Measurements from ENCODE around the gene HCAR2.
"Not testable (repeated sequence)": the region's sequence is repeated elsewhere in the genome, so short reads cannot be mapped to it uniquely, and the experiment has no call there.

HCAR2 gene

GRCh38 chr12:122681814-122682213 lies 21.3 kb downstream of the HCAR2 start:
- DNase-seq (ENCODE audit: extremely low spot score): no peak
- ChIA-PET CTCF (interaction anchor here (1.0 to 1.5 kb wide), 3 partner anchors 8 to 71 kb away, joined by 4 read pairs; partner anchors contain the start of gene DENR), POLR2A (no interaction called here)
- no peak for TF ChIP-seq CTCF (IDR thresholded peaks at IDR 0.05; ENCODE audit: control extremely low read depth, extremely low read depth, low read depth, missing control alignments)

GRCh38 chr12:122680989-122681388 lies 22.2 kb downstream of the HCAR2 start:
- POLR2A ChIA-PET: not testable (repeated sequence)

GRCh38 chr12:122676781-122677180 lies 26.4 kb downstream of the HCAR2 start:
- DNase-seq (ENCODE audit: extremely low spot score); POLR2A ChIA-PET: not testable (repeated sequence)
- CTCF ChIA-PET: interaction anchor here (1.2 kb wide), 1 partner anchor 39 kb away, joined by 3 read pairs; no protein-coding TSS in a partner anchor

More at GRCh38 chr12:122680989-122681388, 22.2 kb downstream of the HCAR2 start:
- CTCF ChIA-PET: interaction anchor here (1.3 to 1.5 kb wide), 2 partner anchors 9 to 72 kb away, joined by 4 read pairs; partner anchors contain the start of gene DENR
- not testable (repeated sequence) for DNase-seq (ENCODE audit: extremely low spot score)

- CTCF ChIA-PET: interaction anchor here (1.1 kb wide), 1 partner anchor 15 kb away, joined by 3 read pairs; no protein-coding TSS in a partner anchor
- DNase-seq (ENCODE audit: extremely low spot score); POLR2A ChIA-PET: not testable (repeated sequence)
Observed at GRCh38 chr12:122676015-122676414, 27.1 kb downstream of the HCAR2 start.

- no peak for TF ChIP-seq CTCF (IDR thresholded peaks at IDR 0.05; ENCODE audit: control extremely low read depth, extremely low read depth, low read depth, missing control alignments)
- ChIA-PET CTCF (interaction anchor here (0.8 to 0.9 kb wide), 3 partner anchors 13 to 201 kb away, joined by 3 read pairs; no protein-coding TSS in a partner anchor), POLR2A (no interaction called here)
- no peak for DNase-seq (ENCODE audit: extremely low spot score)
Observed at GRCh38 chr12:122672515-122672914, 30.6 kb downstream of the HCAR2 start.

- CTCF ChIA-PET: interaction anchor here (0.9 to 1.8 kb wide), 2 partner anchors 9 to 124 kb away, joined by 3 to 4 read pairs; no protein-coding TSS in a partner anchor
- no peak for DNase-seq (ENCODE audit: extremely low spot score)
- TF ChIP-seq CTCF (IDR thresholded peaks at IDR 0.05; ENCODE audit: control extremely low read depth, extremely low read depth, low read depth, missing control alignments): no peak
- POLR2A ChIA-PET: no interaction called here
Observed at GRCh38 chr12:122669397-122670070, 33.6 kb downstream of the HCAR2 start.

- POLR2A ChIA-PET: no interaction called here
- CTCF ChIA-PET: interaction anchor here (0.9 to 1.5 kb wide), 2 partner anchors 18 to 126 kb away, joined by 3 read pairs; no protein-coding TSS in a partner anchor
- no peak for TF ChIP-seq CTCF (IDR thresholded peaks at IDR 0.05; ENCODE audit: control extremely low read depth, extremely low read depth, low read depth, missing control alignments)
- DNase-seq (ENCODE audit: extremely low spot score): no peak
Observed at GRCh38 chr12:122668268-122668667, 34.9 kb downstream of the HCAR2 start.

- CTCF ChIA-PET: interaction anchor here (1.7 kb wide), 1 partner anchor 11 kb away, joined by 4 read pairs; no protein-coding TSS in a partner anchor
- no peak for DNase-seq (ENCODE audit: extremely low spot score)
- TF ChIP-seq CTCF (IDR thresholded peaks at IDR 0.05; ENCODE audit: control extremely low read depth, extremely low read depth, low read depth, missing control alignments): no peak
- POLR2A ChIA-PET: no interaction called here
Observed at GRCh38 chr12:122665759-122666158, 37.4 kb downstream of the HCAR2 start.

Data from GM10248 (cell line).